Measurements from ENCODE around the gene EIF2S2.
"Not testable (repeated sequence)": the region's sequence is repeated elsewhere in the genome, so short reads cannot be mapped to it uniquely, and the experiment has no call there.

Gene EIF2S2

GRCh38 chr20:34142121-34142520, 30.1 kb upstream of the EIF2S2 start:
- TF ChIP-seq TCF4 (CRISPR knock-in tag; IDR thresholded peaks at IDR 0.05; ENCODE audit: borderline replicate concordance) = no peak
- TF ChIP-seq PPARA (CRISPR knock-in tag; IDR thresholded peaks at IDR 0.05; ENCODE audit: borderline replicate concordance) = no peak
- TF ChIP-seq CREB5 (CRISPR knock-in tag; IDR thresholded peaks at IDR 0.05; ENCODE audit: low read depth) = no peak
- TF ChIP-seq ZNF565 (CRISPR knock-in tag; conservative IDR thresholded peaks at IDR 0.05; ENCODE audit: low read depth) = no peak
- TF ChIP-seq ZFP30 (CRISPR knock-in tag; IDR thresholded peaks at IDR 0.05) = no peak
- TF ChIP-seq, protein P1, sequence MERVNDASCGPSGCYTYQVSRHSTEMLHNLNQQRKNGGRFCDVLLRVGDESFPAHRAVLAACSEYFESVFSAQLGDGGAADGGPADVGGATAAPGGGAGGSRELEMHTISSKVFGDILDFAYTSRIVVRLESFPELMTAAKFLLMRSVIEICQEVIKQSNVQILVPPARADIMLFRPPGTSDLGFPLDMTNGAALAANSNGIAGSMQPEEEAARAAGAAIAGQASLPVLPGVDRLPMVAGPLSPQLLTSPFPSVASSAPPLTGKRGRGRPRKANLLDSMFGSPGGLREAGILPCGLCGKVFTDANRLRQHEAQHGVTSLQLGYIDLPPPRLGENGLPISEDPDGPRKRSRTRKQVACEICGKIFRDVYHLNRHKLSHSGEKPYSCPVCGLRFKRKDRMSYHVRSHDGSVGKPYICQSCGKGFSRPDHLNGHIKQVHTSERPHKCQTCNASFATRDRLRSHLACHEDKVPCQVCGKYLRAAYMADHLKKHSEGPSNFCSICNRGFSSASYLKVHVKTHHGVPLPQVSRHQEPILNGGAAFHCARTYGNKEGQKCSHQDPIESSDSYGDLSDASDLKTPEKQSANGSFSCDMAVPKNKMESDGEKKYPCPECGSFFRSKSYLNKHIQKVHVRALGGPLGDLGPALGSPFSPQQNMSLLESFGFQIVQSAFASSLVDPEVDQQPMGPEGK (CRISPR knock-in tag; IDR thresholded peaks at IDR 0.05; ENCODE audit: borderline replicate concordance) = no peak
- TF ChIP-seq ZNF8 (CRISPR knock-in tag; IDR thresholded peaks at IDR 0.05) = no peak
- no peak for TF ChIP-seq ISL1 (CRISPR knock-in tag; IDR thresholded peaks at IDR 0.05)
- no peak for TF ChIP-seq CSDC2 (CRISPR knock-in tag; IDR thresholded peaks at IDR 0.05)
- TF ChIP-seq ZC3H10 (CRISPR knock-in tag; IDR thresholded peaks at IDR 0.05) = no peak
- TF ChIP-seq TOX (CRISPR knock-in tag; IDR thresholded peaks at IDR 0.05; ENCODE audit: borderline replicate concordance) = no peak
- no peak for TF ChIP-seq CSRNP3 (CRISPR knock-in tag; IDR thresholded peaks at IDR 0.05)
- TF ChIP-seq GLIS3 (CRISPR knock-in tag; IDR thresholded peaks at IDR 0.05) = no peak
- TF ChIP-seq, protein P2, sequence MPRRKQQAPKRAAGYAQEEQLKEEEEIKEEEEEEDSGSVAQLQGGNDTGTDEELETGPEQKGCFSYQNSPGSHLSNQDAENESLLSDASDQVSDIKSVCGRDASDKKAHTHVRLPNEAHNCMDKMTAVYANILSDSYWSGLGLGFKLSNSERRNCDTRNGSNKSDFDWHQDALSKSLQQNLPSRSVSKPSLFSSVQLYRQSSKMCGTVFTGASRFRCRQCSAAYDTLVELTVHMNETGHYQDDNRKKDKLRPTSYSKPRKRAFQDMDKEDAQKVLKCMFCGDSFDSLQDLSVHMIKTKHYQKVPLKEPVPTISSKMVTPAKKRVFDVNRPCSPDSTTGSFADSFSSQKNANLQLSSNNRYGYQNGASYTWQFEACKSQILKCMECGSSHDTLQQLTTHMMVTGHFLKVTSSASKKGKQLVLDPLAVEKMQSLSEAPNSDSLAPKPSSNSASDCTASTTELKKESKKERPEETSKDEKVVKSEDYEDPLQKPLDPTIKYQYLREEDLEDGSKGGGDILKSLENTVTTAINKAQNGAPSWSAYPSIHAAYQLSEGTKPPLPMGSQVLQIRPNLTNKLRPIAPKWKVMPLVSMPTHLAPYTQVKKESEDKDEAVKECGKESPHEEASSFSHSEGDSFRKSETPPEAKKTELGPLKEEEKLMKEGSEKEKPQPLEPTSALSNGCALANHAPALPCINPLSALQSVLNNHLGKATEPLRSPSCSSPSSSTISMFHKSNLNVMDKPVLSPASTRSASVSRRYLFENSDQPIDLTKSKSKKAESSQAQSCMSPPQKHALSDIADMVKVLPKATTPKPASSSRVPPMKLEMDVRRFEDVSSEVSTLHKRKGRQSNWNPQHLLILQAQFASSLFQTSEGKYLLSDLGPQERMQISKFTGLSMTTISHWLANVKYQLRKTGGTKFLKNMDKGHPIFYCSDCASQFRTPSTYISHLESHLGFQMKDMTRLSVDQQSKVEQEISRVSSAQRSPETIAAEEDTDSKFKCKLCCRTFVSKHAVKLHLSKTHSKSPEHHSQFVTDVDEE (CRISPR knock-in tag; IDR thresholded peaks at IDR 0.05) = no peak
- no peak for TF ChIP-seq ESRRG (CRISPR knock-in tag; IDR thresholded peaks at IDR 0.05)
- TF ChIP-seq RARB (CRISPR knock-in tag; IDR thresholded peaks at IDR 0.05) = no peak
- no peak for ATAC-seq

- ATAC-seq = no peak
These were observed 29.2 kb upstream of the EIF2S2 start for GRCh38 chr20:34141293-34141692.

GRCh38 chr20:34135525-34136275, 23.7 kb upstream of the EIF2S2 start:
- not testable (repeated sequence) for ATAC-seq

More at GRCh38 chr20:34141293-34141692, 29.2 kb upstream of the EIF2S2 start:
- TF ChIP-seq PPARA (CRISPR knock-in tag; IDR thresholded peaks at IDR 0.05; ENCODE audit: borderline replicate concordance) (no peak), ARNTL (CRISPR knock-in tag; IDR thresholded peaks at IDR 0.05; ENCODE audit: borderline replicate concordance, low read depth) (no peak), RARB (CRISPR knock-in tag; IDR thresholded peaks at IDR 0.05) (no peak), ZFP3 (CRISPR knock-in tag; IDR thresholded peaks at IDR 0.05) (no peak), GLIS3 (CRISPR knock-in tag; IDR thresholded peaks at IDR 0.05) (no peak), POU6F1 (CRISPR knock-in tag; IDR thresholded peaks at IDR 0.05; ENCODE audit: borderline replicate concordance, low read depth) (no peak), BACH2 (CRISPR knock-in tag; IDR thresholded peaks at IDR 0.05; ENCODE audit: borderline replicate concordance) (no peak), CREB5 (CRISPR knock-in tag; IDR thresholded peaks at IDR 0.05; ENCODE audit: low read depth) (no peak)
- TF ChIP-seq, protein P1 (CRISPR knock-in tag; IDR thresholded peaks at IDR 0.05; ENCODE audit: borderline replicate concordance) = no peak

- not testable (repeated sequence) for ATAC-seq
These were observed 21.4 kb upstream of the EIF2S2 start for GRCh38 chr20:34133365-34133860.

- ATAC-seq = not testable (repeated sequence)
These were observed 20.9 kb upstream of the EIF2S2 start for GRCh38 chr20:34132943-34133342.

DNA sequence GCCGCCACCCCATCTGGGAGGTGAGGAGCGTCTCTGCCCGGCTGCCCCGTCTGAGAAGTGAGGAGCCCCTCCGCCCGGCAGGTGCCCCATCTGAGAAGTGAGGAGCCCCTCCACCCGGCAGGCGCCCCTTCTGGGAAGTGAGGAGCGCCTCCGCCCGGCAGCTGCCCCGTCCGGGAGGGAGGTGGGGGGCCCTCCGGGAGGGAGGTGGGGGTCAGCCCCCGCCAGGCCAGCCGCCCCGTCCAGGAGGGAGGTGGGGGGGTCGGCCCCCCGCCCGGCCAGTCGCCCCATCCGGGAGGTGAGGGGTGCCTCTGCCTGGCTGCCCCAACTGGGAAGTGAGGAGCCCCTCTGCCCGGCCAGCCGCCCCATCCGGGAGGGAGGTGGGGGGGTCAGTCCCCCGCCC, 20.4 kb upstream of the EIF2S2 start:
- not testable (repeated sequence) for ATAC-seq

All from SK-N-SH treated with all-trans-retinoic acid at 6 μM for 48 hours (cell line).